Right cardiac atrium (tissue), 5 donors: Measurements from ENCODE around the gene UBE2E2. TPM values are rescaled to one million over a fixed set of nuclear protein-coding genes. Genes with fewer than 3 reads are reported as not detected.

Experiments
- ATAC-seq, 2 donors: fragments of 200-7000 bp; cut with Tn5 transposase; one replicate each; pipeline versions ENCODE4 v1.8.0 to v1.9.1; 2020; ENCODE audit warnings: moderate library complexity in 2 of 2, mild to moderate bottlenecking in 1 of 2
- DNase-seq, 3 donors: peaks; one replicate each; pipeline ENCODE4 v3.0.0-alpha.2; 2020
- H3K27ac ChIP-seq: one replicate; pipeline ENCODE4 v1.5.1; 2013; ENCODE audit warnings: mild to moderate bottlenecking, low read length, control low read depth, moderate library complexity
- H3K27me3 ChIP-seq: one replicate; pipeline ENCODE4 v1.6.1; 2013; ENCODE audit not compliant: control insufficient read depth, insufficient read depth
- H3K4me1 ChIP-seq: one replicate; pipeline ENCODE4 v1.6.1; 2013; ENCODE audit warnings: low read length; ENCODE audit not compliant: control insufficient read depth, insufficient read depth
- H3K4me3 ChIP-seq: one replicate; pipeline ENCODE4 v1.5.1; 2013; ENCODE audit warnings: low read length, control low read depth
- H3K9me3 ChIP-seq: one replicate; pipeline ENCODE4 v1.6.1; 2013; ENCODE audit warnings: low read length; ENCODE audit not compliant: control insufficient read depth
- WGBS: extraction: QIAGEN DNeasy Blood & Tissue Kit; methylation state at CpG from one replicate; pipeline ENCODE4 v1.1.7; 2013; 5-methylcytosine and 5-hydroxymethylcytosine counted together
- intact Hi-C, 4 donors: fragments of 100-400 bp; cut with DNase I; formaldehyde crosslinking; loops; one replicate each; pipeline versions ENCODE4 v1.11.0 to v1.14.0; 2022 to 2023
- polyA plus RNA-seq: library from polyadenylated mRNA; stranded (reverse); fragments of 200-250 nt; gene quantifications from one replicate; pipeline ENCODE4 v1.2.3, GENCODE V29; 2013
- total RNA-seq, 4 donors: library from RNA; stranded (reverse); fragmentation: NEBNext Ultra II Directional; extraction: Animal tissue kit (Norgen Biotek cat#: 25700); gene quantifications; one replicate each; pipeline ENCODE4 v1.2.1, GENCODE V29; 2021
- donor health status: healthy with polysubstance abuse.
- donor health status: DM: no; HTN: yes; CAD: no.
- donor health status: DM: no; HTN: no; CAD: no.
- donor health status: DM: no; HTN: yes; CAD: no; lungs with severe emphysema.
- donor health status: DM: yes; HTN: yes; CAD: no.

Gene UBE2E2
- total and polyA plus RNA-seq, 5 donors = 32.3 to 49.2 (median 45.2) TPM

DNA sequence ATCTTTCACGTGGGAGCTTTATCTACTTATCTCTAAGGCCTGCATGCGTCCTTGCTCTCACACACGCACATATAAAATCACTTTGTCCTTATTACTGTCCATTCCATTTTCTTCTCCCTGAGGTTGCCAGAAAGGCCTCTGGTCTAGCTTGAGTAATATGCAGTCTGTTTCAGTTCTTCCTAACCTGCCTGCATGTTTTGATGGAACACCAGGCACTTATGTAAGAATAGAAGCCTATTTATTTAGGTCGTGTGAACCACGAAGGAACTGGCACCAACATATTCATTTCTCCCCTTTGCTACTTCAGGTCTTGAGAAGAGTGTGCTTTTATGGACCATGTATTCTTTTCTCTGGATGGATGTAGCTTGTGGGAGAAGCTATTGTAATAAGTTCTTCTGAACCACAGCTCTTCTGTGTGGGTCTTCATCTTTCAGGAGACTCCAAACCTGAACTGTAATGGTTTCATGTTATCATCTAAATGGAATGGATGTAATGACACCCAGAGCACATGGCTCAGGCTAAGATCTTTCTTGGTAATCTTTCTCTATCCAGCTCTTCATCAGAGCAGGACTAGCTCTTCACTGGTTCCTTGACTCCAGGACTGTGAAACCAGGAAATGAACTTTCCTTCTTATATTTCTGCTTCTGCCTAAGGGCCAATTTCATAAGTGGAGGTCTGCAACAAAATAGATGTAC is 53.8 kb downstream of the UBE2E2 start:
- WGBS = 51% methylated on average over 5 of the region's 5 CpGs
- no peak overlapping the region for H3K4me3 ChIP-seq
- no peak for ATAC-seq

DNA sequence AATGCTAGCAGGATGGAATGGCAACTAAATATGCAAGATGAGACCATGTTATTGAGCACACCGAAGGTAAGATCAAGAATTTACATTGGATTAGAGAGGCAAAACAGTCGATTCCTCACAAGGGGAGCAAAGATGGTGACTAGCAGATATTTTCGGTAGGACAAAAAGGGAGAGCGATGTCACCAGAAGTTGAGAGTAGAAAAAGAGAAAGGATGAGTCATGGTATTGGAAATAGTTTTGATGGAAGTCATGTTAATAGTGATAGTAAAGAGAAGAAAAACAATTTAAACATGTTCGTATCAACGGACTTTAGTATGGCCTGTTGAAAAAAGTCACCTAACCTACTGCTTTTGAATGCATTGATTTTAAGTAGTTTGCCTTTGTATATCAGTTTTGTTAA is 55.0 kb downstream of the UBE2E2 start:
- Histone ChIP-seq H3K4me1 (peaks cover 5% of the 10 kb centered on the region), H3K4me3 (no peak overlapping the region), H3K9me3 (no peaks in the 10 kb centered on the region), H3K27me3 (no peaks in the 10 kb centered on the region), H3K27ac (no peak overlapping the region)
- intact Hi-C loops = no loop called here
- DNase-seq (no peak), ATAC-seq (no peak)
- WGBS = 96% methylated on average over 6 of the region's 6 CpGs

More for the DNA sequence above, 53.8 kb downstream of the UBE2E2 start:
- H3K27ac ChIP-seq = no peak overlapping the region
- DNase-seq = no peak
- H3K9me3 ChIP-seq = no peaks in the 10 kb centered on the region
- intact Hi-C loops = no loop called here
- peaks cover 5% of the 10 kb centered on the region for H3K4me1 ChIP-seq
- no peaks in the 10 kb centered on the region for H3K27me3 ChIP-seq

DNA sequence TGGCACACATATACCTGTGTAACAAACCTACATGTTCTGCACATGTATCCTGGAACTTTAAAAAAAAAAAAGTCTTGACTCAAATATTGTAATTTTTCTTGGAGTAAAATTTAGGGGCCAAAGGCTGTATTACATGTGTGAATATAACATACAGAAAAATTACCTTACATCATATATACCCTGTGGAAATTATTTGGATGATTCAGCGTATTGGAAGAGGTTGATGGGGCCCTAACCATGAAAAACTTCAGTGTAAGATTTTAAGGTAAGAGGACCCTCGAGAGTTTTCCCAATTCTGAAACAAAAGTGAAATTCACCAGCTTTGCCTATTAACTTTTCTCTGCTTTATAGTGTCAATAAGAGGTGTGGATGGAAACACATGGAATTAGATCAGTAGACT is 56.4 kb downstream of the UBE2E2 start:
- ATAC-seq (no peak), DNase-seq (no peak)
- Histone ChIP-seq H3K4me3 (no peak overlapping the region), H3K9me3 (no peaks in the 10 kb centered on the region), H3K4me1 (peaks cover 5% of the 10 kb centered on the region), H3K27ac (no peak overlapping the region), H3K27me3 (no peaks in the 10 kb centered on the region)
- WGBS = 71% methylated on average over 2 of the region's 2 CpGs
- intact Hi-C loops = no loop called here

DNA sequence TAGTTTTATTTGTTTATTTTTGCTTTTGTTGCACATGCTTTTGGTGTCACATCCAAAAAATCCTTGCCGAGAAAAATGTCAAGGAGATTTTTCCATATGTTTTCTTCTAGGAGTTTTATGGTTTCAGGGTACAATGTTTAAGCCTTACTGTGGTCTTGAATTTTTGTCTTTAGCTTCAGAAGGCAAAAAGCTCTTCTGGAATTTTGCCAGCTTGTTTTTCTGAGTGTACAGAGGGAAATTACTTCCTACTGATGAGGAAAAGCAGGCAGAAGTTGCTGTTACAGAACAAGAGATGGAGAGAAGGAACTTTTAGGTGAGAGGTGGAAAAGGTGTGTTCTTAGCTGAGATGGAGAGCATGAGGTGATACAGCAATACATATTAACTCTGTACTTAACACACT is 59.6 kb downstream of the UBE2E2 start:
- WGBS = 78% methylated on average over 1 of the region's 1 CpG
- Histone ChIP-seq H3K9me3 (no peaks in the 10 kb centered on the region), H3K4me1 (peaks cover 2% of the 10 kb centered on the region), H3K4me3 (no peak overlapping the region), H3K27me3 (no peaks in the 10 kb centered on the region), H3K27ac (no peak overlapping the region)
- intact Hi-C loops = no loop called here
- DNase-seq (no peak), ATAC-seq (no peak)

DNA sequence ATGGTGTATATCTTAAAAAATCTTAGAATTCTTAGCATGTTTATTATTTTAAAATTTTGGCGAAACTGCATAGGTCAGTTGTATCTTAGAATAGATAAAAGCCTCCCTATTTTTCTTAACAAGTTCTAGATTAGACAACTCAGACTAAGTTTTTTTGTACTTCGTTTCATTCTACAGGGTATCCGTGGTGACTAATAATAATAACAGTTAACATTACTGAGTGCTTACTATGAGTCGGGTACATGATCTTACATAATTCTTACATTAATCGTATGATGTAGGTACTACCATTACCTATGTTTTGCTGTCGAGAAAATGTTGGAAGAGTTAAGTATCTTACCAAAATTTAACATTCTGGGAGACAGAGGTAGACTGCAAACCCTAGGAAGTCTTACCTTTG is 60.7 kb downstream of the UBE2E2 start:
- no peaks in the 10 kb centered on the region for H3K9me3 ChIP-seq
- 62% methylated on average over 6 of the region's 6 CpGs for WGBS
- no peaks in the 10 kb centered on the region for H3K27me3 ChIP-seq
- H3K27ac ChIP-seq = no peak overlapping the region
- DNase-seq (no peak), ATAC-seq (no peak)
- H3K4me3 ChIP-seq = no peak overlapping the region
- peaks cover 2% of the 10 kb centered on the region for H3K4me1 ChIP-seq
- intact Hi-C loops = no loop called here

DNA sequence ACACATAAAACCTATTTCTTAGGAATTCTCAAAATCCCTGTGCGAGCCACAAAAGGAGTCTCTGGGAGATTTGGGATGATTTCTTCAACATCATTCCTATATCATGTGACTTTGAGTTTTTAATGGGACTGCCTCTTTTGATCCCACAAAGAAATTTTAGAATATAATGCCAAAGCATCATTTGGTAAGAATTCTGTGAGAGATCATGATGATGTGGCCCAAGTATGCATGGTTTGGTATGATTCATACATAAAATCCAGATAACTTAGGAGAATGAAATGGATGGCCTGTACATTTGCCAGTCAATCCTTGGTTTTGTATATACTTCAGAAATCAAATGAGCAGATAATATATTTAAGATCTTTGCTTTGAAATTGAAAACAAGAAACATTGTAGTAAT is 61.3 kb downstream of the UBE2E2 start:
- ATAC-seq = no peak
- 98% methylated on average over 1 of the region's 1 CpG for WGBS
- no peaks in the 10 kb centered on the region for H3K9me3 ChIP-seq
- no peak overlapping the region for H3K27ac ChIP-seq
- DNase-seq = no peak
- intact Hi-C loops = no loop called here
- no peaks in the 10 kb centered on the region for H3K27me3 ChIP-seq
- H3K4me3 ChIP-seq = no peak overlapping the region
- H3K4me1 ChIP-seq = no peaks in the 10 kb centered on the region

DNA sequence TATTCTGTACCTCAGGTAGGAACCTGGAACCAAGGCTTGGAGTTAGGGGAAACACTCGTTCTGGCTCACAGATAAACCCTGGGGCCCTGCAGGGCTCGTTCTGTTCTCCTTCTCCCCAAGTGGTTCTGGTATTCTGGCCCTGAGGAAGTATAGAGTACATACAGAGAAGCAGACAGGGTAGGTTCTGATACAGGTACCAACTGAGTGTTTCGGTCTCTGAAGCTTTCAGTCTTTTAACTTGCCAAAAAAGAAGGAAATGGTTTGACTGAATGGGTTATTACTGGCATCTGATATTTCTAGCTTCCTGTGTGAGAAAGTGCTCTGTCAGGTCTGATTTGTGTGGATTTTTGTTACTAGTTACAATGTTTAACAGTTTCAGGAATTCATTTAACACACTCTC is 67.3 kb downstream of the UBE2E2 start:
- intact Hi-C loops = no loop called here
- Histone ChIP-seq H3K27me3 (no peaks in the 10 kb centered on the region), H3K27ac (no peak overlapping the region), H3K4me3 (no peak overlapping the region), H3K4me1 (no peaks in the 10 kb centered on the region), H3K9me3 (no peaks in the 10 kb centered on the region)
- no peak for DNase-seq
- 86% methylated on average over 3 of the region's 3 CpGs for WGBS
- no peak for ATAC-seq

DNA sequence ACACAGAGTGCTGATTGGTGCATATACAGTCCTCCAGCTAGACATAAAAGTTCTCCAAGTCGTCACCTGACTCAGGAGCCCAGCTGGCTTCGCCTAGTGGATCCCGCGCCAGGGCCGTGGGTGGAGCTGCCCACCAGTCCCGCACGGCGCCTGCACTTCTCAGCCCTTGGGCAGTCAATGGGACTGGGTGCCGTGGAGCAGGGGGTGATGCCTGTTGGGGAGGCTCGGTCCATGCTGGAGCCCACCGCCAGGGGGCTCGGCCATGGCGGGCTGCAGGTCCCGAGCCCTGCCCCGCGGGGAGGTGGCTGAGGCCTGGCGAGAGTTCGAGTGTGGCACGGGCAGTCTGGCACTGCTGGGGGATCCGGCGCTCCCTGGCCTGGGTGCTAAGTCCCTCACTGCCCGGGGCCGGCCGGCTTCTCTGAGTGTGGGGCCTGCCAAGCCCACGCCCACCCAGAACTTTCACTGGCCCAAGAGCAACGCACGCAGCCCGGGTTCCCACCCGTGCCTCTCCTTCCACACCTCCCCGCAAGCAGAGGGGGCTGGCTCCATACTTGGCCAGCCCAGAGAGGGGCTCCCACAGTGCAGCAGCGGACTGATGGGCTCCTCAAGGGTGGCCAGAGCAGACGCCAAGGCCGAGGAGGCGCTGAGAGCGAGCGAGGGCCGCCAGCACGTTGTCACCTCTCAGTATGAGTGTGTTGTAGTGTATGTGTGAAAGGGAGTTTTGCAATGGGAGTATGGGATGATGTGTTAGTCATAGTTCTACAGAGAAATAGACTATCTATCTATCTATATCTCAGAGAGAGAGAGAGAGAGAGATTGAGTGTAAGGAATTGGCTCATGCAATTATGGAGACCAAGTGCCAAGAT is 69.0 kb downstream of the UBE2E2 start:
- no peaks in the 10 kb centered on the region for H3K4me1 ChIP-seq
- H3K4me3 ChIP-seq = no peak overlapping the region
- DNase-seq (peak in 2 of 3 donors; percentile 45 to 46), ATAC-seq (no peak)
- H3K27ac ChIP-seq = no peak overlapping the region
- H3K9me3 ChIP-seq = no peaks in the 10 kb centered on the region
- no peaks in the 10 kb centered on the region for H3K27me3 ChIP-seq
- 95% methylated on average over 38 of the region's 38 CpGs for WGBS
- intact Hi-C loops = no loop called here

DNA sequence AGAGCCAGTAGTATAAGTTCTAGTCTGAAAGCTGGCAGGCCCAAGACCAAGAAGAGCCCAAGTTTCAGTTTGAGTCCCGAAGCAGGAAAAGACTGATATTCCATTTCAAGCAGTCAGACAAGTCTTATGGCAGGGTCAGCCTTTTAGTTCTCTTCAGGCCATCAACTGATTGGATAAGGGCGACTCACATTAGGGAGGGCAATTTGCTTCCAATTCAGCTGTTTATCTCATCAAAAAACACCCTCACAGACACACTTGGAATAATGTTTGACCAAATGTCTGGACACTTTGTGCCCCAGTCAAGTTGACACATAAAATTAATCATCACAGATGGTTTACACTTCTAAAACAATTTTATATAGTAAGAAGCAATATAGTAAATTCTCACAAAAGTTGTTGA is 69.7 kb downstream of the UBE2E2 start:
- DNase-seq = no peak
- Histone ChIP-seq H3K9me3 (no peaks in the 10 kb centered on the region), H3K4me1 (no peaks in the 10 kb centered on the region), H3K4me3 (no peak overlapping the region), H3K27ac (no peak overlapping the region), H3K27me3 (no peaks in the 10 kb centered on the region)
- intact Hi-C loops = no loop called here
- WGBS = 84% methylated on average over 2 of the region's 2 CpGs
- no peak for ATAC-seq

DNA sequence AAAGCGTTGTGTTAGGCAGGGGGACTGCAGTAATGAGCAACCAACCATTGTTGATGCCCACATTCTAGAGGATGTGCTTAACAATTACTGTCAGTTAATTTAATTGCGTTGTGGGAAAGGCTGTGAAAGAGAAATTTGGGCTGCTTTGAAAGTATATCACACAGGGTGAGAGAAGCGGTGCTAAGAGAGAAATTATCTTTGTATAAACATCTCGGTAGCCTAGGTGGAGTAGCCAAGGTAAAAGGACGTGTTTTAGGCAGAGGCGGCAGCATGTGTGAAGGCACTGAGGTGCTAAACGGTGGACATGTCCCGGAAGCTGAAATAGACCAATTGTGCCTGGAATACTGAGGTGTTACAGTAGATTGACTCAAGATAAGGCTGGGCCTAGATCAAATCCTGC is 71.9 kb downstream of the UBE2E2 start:
- Histone ChIP-seq H3K27ac (no peak overlapping the region), H3K27me3 (no peaks in the 10 kb centered on the region), H3K4me1 (no peaks in the 10 kb centered on the region), H3K9me3 (no peaks in the 10 kb centered on the region), H3K4me3 (no peak overlapping the region)
- DNase-seq = no peak
- intact Hi-C loops = no loop called here
- WGBS = 86% methylated on average over 8 of the region's 8 CpGs
- no peak for ATAC-seq

DNA sequence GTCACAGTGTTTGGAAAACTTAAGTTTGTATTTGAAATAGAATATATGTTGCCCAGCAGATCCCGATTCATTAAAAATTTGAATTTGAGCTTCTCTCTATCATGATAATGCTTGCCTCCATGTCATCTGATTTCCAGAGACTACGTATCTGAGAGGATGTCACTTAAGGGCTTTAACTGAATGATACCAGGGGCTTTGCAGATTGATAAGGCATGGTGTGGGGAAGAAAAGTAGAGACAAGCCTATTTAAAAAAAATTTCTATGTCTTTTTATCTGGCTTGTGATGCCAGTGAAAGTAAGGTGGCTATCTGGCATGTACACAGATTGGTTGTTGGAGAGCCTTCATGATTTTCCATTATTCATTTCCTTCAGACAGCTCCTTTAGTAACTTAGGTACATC is 72.7 kb downstream of the UBE2E2 start:
- no peaks in the 10 kb centered on the region for H3K9me3 ChIP-seq
- H3K27me3 ChIP-seq = no peaks in the 10 kb centered on the region
- ATAC-seq (no peak), DNase-seq (no peak)
- intact Hi-C loops = no loop called here
- no peaks in the 10 kb centered on the region for H3K4me1 ChIP-seq
- no peak overlapping the region for H3K4me3 ChIP-seq
- H3K27ac ChIP-seq = no peak overlapping the region
- 87% methylated on average over 2 of the region's 2 CpGs for WGBS
